Measurements from ENCODE around the gene MGAT4C.

The MGAT4C gene

DNA sequence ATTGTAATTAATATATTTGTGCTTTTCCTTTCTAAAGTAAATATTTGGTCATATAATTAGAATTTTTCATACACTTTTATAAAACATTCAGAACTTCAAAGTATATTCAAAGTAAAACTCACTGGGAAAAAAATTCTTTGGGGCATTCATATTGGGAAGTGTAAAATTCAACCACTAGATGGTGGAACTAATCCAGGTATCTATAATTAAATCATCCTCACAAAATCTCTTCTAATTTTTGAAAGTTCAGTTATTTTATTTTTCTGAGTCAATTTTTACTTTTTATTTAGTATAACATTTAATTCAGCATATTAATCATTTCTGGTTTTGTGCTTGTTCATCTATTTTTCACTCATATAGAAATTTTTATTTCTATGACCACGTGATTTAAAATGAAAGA lies 301.1 kb downstream of the MGAT4C start:
- H3K4me3 ChIP-seq (ENCODE audit: low read depth, low read length): no peak overlapping the region
- TF ChIP-seq, protein P1, sequence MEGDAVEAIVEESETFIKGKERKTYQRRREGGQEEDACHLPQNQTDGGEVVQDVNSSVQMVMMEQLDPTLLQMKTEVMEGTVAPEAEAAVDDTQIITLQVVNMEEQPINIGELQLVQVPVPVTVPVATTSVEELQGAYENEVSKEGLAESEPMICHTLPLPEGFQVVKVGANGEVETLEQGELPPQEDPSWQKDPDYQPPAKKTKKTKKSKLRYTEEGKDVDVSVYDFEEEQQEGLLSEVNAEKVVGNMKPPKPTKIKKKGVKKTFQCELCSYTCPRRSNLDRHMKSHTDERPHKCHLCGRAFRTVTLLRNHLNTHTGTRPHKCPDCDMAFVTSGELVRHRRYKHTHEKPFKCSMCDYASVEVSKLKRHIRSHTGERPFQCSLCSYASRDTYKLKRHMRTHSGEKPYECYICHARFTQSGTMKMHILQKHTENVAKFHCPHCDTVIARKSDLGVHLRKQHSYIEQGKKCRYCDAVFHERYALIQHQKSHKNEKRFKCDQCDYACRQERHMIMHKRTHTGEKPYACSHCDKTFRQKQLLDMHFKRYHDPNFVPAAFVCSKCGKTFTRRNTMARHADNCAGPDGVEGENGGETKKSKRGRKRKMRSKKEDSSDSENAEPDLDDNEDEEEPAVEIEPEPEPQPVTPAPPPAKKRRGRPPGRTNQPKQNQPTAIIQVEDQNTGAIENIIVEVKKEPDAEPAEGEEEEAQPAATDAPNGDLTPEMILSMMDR (IDR thresholded peaks at IDR 0.05; ENCODE audit: control insufficient read depth, extremely low read depth, insufficient read depth): no peak
- no peak for DNase-seq (ENCODE audit: low read depth)

DNA sequence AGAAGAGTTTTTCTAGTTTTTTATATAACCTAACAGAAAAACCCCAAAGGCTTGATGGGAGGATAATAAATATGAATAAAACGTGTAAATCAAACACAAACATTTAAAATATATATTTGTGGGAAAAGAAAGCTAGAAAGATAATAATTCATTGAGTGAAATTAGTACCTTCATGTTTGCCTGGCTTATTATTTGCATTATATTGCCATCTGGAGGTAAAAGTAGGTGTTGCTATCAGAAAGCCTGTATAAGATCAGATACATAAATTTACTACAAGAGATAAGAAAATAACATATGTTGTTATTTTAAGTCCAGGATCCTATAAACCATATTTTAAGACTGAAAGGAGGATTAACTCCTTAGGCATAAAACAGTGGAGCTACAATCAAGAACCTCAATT lies 304.4 kb downstream of the MGAT4C start:
- TF ChIP-seq, protein P1 (IDR thresholded peaks at IDR 0.05; ENCODE audit: control insufficient read depth, extremely low read depth, insufficient read depth): peak; percentile 58
- peak; percentile 6 for DNase-seq (ENCODE audit: low read depth)
- H3K4me3 ChIP-seq (ENCODE audit: low read depth, low read length): no peak overlapping the region

DNA sequence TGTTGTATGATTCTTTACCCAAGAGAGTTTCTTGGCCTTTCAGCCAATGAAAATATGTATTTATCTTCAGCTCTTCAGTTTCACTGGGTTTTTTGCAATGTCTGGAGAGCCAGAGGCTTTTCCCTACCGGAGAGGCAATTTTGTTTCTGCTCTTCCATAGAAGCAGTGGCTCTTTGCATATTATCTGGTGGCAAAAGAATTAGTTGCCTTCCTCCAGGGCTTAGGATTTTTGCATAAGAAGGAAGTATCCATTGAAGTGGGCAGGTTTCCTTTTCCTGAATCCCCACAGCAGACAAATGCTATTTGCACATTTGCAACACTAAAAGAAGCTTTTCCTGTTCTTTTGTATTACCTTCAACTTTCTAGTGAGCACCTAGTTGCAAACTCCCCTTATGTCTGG lies 306.9 kb downstream of the MGAT4C start:
- H3K4me3 ChIP-seq (ENCODE audit: low read depth, low read length): no peak overlapping the region
- TF ChIP-seq, protein P1 (IDR thresholded peaks at IDR 0.05; ENCODE audit: control insufficient read depth, extremely low read depth, insufficient read depth): no peak
- DNase-seq (ENCODE audit: low read depth): no peak

DNA sequence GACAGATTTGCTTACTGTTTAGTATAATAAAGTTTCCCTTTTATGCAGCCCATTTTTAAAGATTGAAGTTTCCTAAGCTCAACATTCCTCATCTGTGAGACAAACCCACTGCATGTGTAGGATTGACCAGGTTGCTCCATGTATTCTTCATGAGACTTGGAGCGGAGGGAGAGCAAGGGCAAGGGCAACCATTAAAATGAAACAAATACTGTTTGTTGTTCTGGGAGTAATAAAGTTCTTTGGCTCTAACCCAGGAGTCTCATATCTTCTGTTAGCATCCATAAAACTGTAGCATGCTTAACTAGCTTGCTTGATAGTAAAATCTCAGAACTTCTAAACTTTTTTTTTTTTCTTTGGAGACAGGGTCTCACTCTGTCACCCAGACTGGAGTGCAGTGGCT lies 307.9 kb downstream of the MGAT4C start:
- TF ChIP-seq, protein P1 (IDR thresholded peaks at IDR 0.05; ENCODE audit: control insufficient read depth, extremely low read depth, insufficient read depth): no peak
- peak; percentile 66 for DNase-seq (ENCODE audit: low read depth)
- H3K4me3 ChIP-seq (ENCODE audit: low read depth, low read length): no peak overlapping the region

DNA sequence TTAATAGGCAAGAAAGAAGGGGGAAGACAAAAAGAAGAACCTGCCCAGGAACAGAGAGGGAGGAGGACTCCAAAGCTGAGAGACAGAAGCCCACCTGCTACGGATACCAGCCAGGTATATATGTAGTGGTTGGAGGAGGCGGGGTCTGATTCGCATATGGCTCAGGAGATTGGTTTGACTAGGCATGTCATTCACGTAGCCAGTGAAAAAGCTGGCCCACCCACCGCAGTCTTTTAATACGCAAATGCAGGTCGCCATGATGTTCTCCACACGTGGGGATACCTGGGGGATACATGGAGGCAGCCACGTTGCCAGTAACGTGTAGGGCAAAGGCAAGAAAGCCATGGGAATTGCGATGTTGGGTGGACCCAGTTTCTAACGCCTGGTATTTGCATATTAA lies 308.9 kb downstream of the MGAT4C start:
- TF ChIP-seq, protein P1 (IDR thresholded peaks at IDR 0.05; ENCODE audit: control insufficient read depth, extremely low read depth, insufficient read depth): no peak
- DNase-seq (ENCODE audit: low read depth): no peak
- H3K4me3 ChIP-seq (ENCODE audit: low read depth, low read length): no peak overlapping the region

DNA sequence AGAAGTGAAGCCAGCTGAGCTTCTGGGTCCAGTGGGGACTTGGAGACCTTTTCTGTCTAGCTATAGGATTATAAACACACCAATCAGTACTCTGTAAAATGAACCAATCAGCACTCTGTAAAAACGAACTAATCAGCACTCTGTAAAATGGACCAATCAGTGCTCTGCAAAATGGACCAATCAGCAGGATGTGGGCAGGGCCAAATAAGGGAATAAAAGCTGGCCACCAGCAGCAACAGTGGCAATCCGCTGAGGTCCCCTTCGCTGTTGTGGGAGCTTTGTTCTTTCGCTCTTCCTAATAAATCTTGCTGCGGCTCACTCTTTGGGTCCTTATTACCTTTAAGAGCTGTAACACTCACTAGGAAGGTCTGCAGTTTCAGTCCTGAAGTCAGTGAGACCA lies 309.8 kb downstream of the MGAT4C start:
- TF ChIP-seq, protein P1 (IDR thresholded peaks at IDR 0.05; ENCODE audit: control insufficient read depth, extremely low read depth, insufficient read depth): no peak
- no peak for DNase-seq (ENCODE audit: low read depth)
- no peak overlapping the region for H3K4me3 ChIP-seq (ENCODE audit: low read depth, low read length)

DNA sequence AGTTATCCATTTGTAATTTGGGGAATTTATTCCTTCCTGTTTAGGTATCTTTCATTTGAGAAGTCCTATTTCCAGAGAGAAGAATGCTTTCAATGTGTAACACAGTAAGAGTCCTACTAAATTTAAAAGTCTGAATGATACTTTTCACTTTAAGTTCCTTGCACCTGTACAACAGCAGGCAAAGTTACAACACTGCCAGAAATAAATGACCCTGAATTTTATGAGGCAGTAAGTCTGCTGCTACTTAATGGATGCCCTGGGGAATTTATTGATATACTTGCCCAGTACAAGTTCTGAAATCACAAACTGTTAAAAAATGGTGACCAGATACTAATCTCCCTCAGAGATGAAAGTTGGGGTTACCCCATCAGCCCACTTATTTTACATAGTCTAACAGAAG lies 329.0 kb downstream of the MGAT4C start:
- TF ChIP-seq, protein P1 (IDR thresholded peaks at IDR 0.05; ENCODE audit: control insufficient read depth, extremely low read depth, insufficient read depth): no peak
- no peak overlapping the region for H3K4me3 ChIP-seq (ENCODE audit: low read depth, low read length)
- DNase-seq (ENCODE audit: low read depth): no peak
